HG03432 (cell line): ENCODE results near the gene SEMA5B.

ENCODE experiments used
- ATAC-seq: cut with Tn5 transposase; IDR thresholded peaks from one replicate; pipeline ENCODE4 v1.9.1; 2021; ENCODE audit warnings: mild to moderate bottlenecking, moderate library complexity; ENCODE audit not compliant: unreplicated experiment

The SEMA5B gene

GRCh38 chr3:122903171-122903570, 124.4 kb downstream of the SEMA5B start:
- ATAC-seq, result no peak

DNA sequence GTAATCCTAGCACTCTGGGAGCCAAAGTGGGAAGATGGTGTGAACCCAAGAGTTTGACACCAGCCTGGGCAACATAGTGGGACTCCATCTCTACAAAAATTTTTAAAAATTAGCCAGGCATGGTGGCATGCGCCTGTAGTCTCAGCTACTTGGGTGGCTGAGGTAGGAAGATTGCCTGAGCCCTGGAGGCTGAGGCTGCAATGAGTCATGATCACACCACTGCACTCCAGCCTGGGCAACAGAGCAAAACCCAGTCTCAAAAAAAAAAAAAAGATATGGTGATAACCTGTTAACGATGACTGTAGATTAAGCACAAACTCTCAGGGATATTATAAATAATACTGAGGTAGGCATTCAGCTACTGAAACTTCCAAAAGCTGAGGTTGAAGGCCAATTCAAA, 125.2 kb downstream of the SEMA5B start:
- ATAC-seq, result no peak

DNA sequence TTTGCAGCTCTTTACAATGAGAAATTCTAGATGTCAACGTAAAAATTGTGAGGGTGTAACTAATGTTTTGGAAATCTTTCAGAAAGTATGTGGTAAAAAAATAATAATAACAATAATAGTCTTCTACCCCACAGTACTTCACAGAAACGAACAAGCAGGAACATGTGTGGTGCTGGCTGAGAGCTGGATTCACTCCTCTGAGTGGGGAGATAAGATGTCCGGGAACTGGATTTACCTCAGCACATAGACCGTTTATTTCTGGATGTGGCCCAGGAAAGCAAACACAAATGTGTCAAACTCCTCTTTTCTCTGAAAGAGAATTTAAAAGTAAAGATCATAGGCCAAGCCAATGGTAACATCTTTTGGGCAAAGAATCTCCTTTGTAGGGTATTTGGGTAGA, 129.3 kb downstream of the SEMA5B start:
- ATAC-seq, result no peak

DNA sequence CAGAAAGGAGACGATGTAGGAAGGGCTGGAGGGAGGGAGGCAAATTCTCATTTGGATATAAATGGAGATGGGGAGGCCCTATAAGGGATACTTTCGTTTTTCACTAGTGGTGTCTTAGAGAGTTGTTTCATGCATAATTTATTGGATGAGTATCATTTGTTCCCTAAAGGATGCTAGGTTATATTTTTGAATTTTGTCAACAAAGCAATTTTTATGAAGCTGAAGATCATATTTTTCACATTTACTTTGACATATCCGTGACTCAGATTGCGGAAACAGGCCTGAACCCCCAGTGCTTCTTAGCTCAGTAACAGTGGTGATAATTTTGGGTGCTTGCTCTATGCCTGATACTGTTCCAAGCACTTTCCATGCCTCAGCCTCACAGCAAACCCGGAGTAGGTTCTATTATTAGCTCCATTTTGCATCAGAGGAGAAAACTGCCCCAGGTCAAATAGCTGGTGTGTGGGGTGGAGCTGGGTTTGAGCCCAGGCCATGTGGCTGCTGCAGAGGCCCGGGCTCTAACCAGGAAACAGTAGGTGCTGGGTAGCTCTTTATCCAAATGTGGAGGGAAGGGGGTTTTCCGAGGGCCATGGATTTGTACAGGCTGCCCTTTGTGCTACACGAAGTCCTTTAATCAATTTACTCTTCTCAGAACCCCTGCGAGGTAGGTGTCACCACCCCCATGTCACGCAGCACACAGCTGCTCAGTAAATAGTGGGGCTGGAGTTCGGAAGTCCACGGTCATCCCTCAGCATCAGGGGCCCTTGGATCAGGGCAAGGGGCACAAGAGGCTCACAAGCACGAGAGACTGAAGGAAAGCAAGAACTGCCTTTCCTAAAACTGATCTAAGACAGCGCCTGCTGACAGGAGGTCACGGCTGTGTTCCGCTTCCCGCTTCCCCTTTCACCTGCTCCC, 133.6 kb downstream of the SEMA5B start:
- ATAC-seq, result no peak

GRCh38 chr3:122893282-122893681, 134.3 kb downstream of the SEMA5B start:
- peak; percentile 63 for ATAC-seq

DNA sequence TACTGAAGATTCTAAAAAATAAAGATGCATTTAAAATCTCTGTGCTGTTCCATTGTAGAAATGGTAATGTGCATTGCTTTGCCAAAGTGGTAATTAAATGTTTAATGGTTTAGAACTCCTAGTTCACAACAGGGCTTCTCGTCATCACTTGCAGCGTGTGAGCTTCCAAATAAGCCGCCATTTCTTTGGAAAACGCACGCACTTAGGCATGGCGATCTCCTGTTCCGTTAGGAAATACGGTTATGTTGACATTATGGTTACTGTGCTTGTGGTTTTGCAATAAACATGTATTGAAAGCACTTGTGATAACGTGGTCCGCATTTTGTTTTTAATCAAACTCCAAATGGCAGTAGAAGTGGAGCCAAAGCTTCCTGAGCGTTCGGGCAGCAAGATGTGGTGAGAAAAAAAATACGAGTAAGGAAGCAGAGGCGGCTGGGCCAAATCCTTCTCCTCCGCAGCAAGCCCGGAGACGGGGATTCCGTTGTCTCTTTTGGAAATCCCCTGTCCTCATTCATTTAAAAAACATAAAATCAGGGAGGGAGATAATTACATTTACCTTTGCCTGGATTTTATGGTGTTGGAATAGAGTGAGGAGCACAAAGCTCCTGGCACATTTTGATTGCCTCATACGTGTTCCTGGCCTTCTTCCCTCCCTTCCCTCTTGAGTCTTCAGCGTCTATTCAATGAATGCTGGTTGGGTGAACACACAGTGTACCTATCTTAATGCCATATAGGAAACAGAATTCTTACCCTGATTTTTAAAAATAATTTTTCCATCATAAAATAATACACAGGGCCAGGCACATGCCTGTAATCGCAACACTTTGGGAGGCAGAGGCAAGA, 135.2 kb downstream of the SEMA5B start:
- ATAC-seq, result no peak

DNA sequence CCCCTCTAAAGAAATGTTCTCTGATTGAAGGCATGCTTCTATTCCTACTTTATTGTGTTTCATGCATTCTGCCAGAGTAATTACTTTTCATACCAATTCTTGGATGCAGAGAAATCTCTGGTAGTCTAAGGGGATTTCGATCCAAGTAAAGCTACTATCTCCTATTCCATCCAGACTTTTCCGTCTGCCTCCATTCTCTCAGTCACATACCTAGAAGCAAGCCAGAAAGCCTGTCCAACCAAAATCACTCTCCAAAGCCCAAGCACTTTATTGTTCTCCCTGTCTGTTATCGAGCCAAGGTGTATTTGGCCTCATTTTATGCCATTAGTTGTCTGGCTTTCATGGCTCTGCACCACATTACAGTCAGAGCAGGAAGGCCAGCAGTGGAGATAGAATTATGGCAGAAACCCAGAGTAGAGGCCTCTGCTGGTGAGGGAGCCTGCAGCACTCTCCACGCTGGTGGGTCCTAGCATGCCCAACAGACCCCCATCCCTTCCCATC, 136.8 kb downstream of the SEMA5B start:
- no peak for ATAC-seq

GRCh38 chr3:122890077-122890719, 137.4 kb downstream of the SEMA5B start:
- ATAC-seq, result peak; percentile 81

- ATAC-seq, result no peak
Observed at GRCh38 chr3:122886946-122887345, 140.6 kb downstream of the SEMA5B start.

DNA sequence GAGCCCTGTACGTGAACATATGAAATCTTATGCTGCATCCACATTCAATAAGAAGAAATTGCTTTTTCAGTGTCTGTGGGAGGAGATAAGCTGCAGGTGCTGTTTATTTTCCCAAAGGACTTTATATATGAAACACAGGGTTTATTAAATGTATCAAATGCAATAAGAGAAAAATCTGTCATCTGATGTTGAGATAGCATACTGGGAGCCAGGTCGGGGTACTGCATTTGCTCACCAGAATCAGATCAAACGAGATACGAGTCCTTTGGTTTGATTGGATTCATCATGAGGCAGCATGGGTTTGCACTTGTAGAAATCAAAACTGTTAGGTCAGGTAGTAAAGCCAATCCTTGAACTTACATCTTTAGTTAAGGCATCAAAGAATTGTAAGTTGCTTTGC, 141.3 kb downstream of the SEMA5B start:
- no peak for ATAC-seq

DNA sequence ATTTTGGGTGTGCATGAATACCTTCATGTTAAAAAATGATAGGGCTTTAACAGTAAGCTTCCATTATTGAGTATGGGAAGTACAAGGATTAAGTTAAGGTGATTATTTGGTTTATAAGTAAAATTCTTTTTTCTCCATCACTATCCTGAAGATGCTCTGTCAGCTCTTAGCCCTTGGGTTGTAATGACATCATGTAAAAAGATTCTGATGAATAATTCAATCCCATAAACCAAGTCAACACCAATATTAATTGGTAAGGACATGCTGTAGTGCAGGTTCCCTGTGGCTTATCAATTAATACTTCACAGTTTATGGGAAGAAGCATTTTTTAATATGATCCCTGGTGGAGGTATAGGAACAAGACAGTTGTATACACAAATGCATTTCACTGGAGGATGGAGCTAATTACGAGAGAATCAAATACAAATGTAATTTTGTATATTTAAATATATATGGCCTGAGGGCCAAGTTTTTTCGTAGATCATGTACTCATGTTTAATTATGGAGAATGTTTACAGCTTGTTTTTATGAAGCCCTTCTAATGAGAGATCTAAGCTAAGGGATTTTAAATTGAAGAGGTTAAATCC, 145.1 kb downstream of the SEMA5B start:
- ATAC-seq, result no peak

- ATAC-seq, result no peak
Observed at GRCh38 chr3:122880624-122881023, 146.9 kb downstream of the SEMA5B start.

DNA sequence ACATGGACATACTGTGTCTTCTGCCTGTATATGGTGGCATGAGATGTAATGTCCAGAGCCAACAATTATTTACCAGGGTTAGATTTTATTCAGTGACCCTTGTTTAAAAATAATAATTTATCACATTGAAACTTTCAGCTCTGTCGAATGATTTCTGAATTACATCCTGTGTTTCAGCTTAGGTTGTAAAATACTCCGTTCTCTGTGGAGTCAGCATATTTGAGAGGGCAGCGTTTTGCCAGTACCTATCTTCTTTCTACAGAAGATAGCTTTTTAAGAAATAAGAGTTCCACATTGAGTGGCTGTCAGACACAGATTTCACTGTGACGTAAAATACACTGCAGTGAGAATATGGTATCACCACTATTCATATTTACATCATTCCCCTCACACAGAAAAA, 147.4 kb downstream of the SEMA5B start:
- ATAC-seq, result no peak

GRCh38 chr3:122875547-122876127, 151.9 kb downstream of the SEMA5B start:
- ATAC-seq, result no peak

GRCh38 chr3:122873741-122874515, 153.6 kb downstream of the SEMA5B start:
- ATAC-seq, result no peak

- ATAC-seq, result no peak
Observed at GRCh38 chr3:122868322-122868721, 159.2 kb downstream of the SEMA5B start.

DNA sequence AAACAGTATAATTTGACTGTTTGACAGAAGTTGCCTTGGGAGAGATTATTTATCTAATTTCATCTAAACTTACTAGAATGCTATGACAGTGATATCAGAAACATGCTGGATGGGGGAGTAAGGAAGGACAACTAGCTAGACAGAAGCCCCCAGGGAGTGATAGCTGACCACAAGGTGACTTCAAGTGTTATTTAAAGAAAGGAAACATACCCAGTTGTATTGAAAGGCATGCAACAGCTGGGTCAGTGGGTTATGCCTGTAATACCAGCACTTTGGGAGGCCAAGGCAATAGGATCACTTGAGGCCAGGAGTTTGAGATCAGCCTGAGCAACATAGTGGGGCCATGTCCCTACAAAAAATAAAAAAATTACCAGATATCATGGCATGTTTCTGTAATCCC, 163.1 kb downstream of the SEMA5B start:
- no peak for ATAC-seq

DNA sequence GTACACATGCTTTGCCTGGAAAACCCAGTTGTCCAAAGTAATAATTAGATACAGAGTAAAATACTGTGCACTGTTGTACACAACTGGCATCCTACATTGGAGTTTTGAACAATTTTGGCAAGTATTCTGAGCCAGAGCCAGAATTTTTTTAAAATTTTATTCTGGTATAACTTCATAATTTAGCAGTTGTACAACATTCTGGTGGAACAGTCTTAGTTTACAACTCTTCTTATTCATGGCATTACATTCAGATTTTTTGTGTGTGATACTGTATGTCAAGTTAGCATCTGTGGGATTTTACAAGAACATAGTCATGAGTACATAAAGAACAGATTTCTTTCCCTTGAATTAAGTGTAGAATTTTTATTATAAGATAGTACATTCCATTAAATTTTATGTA, 165.2 kb downstream of the SEMA5B start:
- ATAC-seq, result no peak
